HEK293 (cell line): ENCODE data around the gene DUT.

Source experiments
- CTCF ChIA-PET: fragments of 350-600 bp; formaldehyde crosslinking; extraction: SDS; loops from one replicate; lab custom pipeline; 2021; ENCODE audit warnings: antibody characterized with exemption; lab: Yijun Ruan, JAX
- POLR2A ChIA-PET: fragments of 300-600 bp; formaldehyde crosslinking; extraction: SDS; loops from one replicate; lab custom pipeline; 2020; ENCODE audit warnings: antibody characterized with exemption, inconsistent platforms; lab: Yijun Ruan, JAX
- H3K27ac ChIP-seq: fragments of 200-500 bp; sonication (Bioruptor generic); 2 replicates; pipeline ENCODE4 v1.5.1; 2014; ENCODE audit warnings: low read depth, low read length, control low read depth, inconsistent platforms; ENCODE audit errors: extremely low read depth
- H3K36me3 ChIP-seq, 2 experiments: fragments of 200-500 bp in 1 of 2; sonication (Bioruptor generic) in 1 of 2; 1 replicate in 1 of 2; 2 replicates in 1 of 2; pipeline ENCODE4 v1.5.1; 2014 to 2017; ENCODE audit warnings: inconsistent platforms in 2 of 2, low read length in 2 of 2; ENCODE audit not compliant: control insufficient read depth in 2 of 2, insufficient read depth in 1 of 2
- H3K4me1 ChIP-seq: fragments of 200-500 bp; sonication (Bioruptor generic); 2 replicates; pipeline ENCODE4 v1.5.1; 2014; ENCODE audit warnings: mild to moderate bottlenecking, low read length, inconsistent platforms; ENCODE audit not compliant: control insufficient read depth, insufficient read depth
- H3K4me3 ChIP-seq: 2 replicates; pipeline ENCODE4 v1.5.1; 2011; ENCODE audit warnings: low read depth, mild to moderate bottlenecking, control low read depth, low read length, moderate library complexity
- H3K9me3 ChIP-seq: fragments of 200-500 bp; sonication (Bioruptor generic); 2 replicates; pipeline ENCODE4 v1.5.1; 2014; ENCODE audit warnings: low read depth, low read length, inconsistent platforms; ENCODE audit not compliant: control insufficient read depth, insufficient read depth
- HOXA7 ChIP-seq: sonication (generic); formaldehyde crosslinking; IDR thresholded peaks from 2 replicates; pipeline ENCODE4 v1.8.1; 2022; ENCODE audit warnings: missing genetic modification reagents, borderline replicate concordance
- KLF9 ChIP-seq: fragments of 450-650 bp; formaldehyde crosslinking; IDR thresholded peaks from 2 replicates; pipeline ENCODE4 v1.5.1; 2016; ENCODE audit warnings: missing biosample characterization, missing genetic modification characterization, low read depth
- MYNN ChIP-seq: fragments of 450-650 bp; formaldehyde crosslinking; IDR thresholded peaks from 2 replicates; pipeline ENCODE4 v1.5.1; 2016; ENCODE audit warnings: missing biosample characterization, missing genetic modification characterization, borderline replicate concordance
- PRDM4 ChIP-seq: fragments of 450-650 bp; formaldehyde crosslinking; IDR thresholded peaks from 2 replicates; pipeline ENCODE4 v1.5.1; 2017; ENCODE audit warnings: missing biosample characterization, missing genetic modification characterization
- SCRT2 ChIP-seq: fragments of 450-650 bp; formaldehyde crosslinking; IDR thresholded peaks from 2 replicates; pipeline ENCODE4 v1.5.1; 2016; ENCODE audit warnings: missing biosample characterization, missing genetic modification characterization
- TCF7L2 ChIP-seq: IDR thresholded peaks from 2 replicates; pipeline ENCODE4 v1.6.1; 2011; ENCODE audit warnings: low read depth, mild to moderate bottlenecking, inconsistent platforms, low read length, moderate library complexity, borderline replicate concordance
- ZNF140 ChIP-seq: fragments of 450-650 bp; formaldehyde crosslinking; IDR thresholded peaks from 2 replicates; pipeline ENCODE4 v1.5.1; 2016; ENCODE audit warnings: missing biosample characterization, missing genetic modification characterization
- ZNF169 ChIP-seq: fragments of 450-650 bp; formaldehyde crosslinking; IDR thresholded peaks from 2 replicates; pipeline ENCODE4 v1.5.1; 2016; ENCODE audit warnings: missing biosample characterization, missing genetic modification characterization
- ZNF175 ChIP-seq: fragments of 450-650 bp; formaldehyde crosslinking; IDR thresholded peaks from 2 replicates; pipeline ENCODE4 v1.5.1; 2016; ENCODE audit warnings: missing biosample characterization, missing genetic modification characterization
- ZNF266 ChIP-seq: fragments of 450-650 bp; formaldehyde crosslinking; IDR thresholded peaks from 2 replicates; pipeline ENCODE4 v1.5.1; 2016; ENCODE audit warnings: missing biosample characterization, missing genetic modification characterization, low read depth
- ZNF324 ChIP-seq: fragments of 450-650 bp; formaldehyde crosslinking; IDR thresholded peaks from 2 replicates; pipeline ENCODE4 v1.5.1; 2016; ENCODE audit warnings: missing biosample characterization, missing genetic modification characterization
- ZNF350 ChIP-seq: fragments of 450-650 bp; formaldehyde crosslinking; IDR thresholded peaks from 2 replicates; pipeline ENCODE4 v1.5.0; 2017; ENCODE audit warnings: missing biosample characterization, mild to moderate bottlenecking, missing genetic modification characterization
- ZNF701 ChIP-seq: fragments of 450-650 bp; formaldehyde crosslinking; IDR thresholded peaks from 2 replicates; pipeline ENCODE4 v1.5.1; 2016; ENCODE audit warnings: missing biosample characterization, missing genetic modification characterization
- ZNF76 ChIP-seq: fragments of 450-650 bp; formaldehyde crosslinking; IDR thresholded peaks from 2 replicates; pipeline ENCODE4; 2016; ENCODE audit warnings: low read depth, missing biosample characterization, missing genetic modification characterization, borderline replicate concordance
- ZNF768 ChIP-seq: fragments of 450-650 bp; formaldehyde crosslinking; IDR thresholded peaks from 2 replicates; pipeline ENCODE4 v1.5.1; 2018; ENCODE audit warnings: missing biosample characterization, mild to moderate bottlenecking, missing genetic modification characterization
- TF ChIP-seq, protein P1 (sequence below): fragments of 450-650 bp; formaldehyde crosslinking; IDR thresholded peaks from 2 replicates; pipeline ENCODE4 v1.5.1; 2017; ENCODE audit warnings: missing biosample characterization, missing genetic modification characterization
- TF ChIP-seq, protein P2 (sequence below): fragments of 450-650 bp; IDR thresholded peaks from 2 replicates; pipeline ENCODE4 v1.5.1; 2018; ENCODE audit warnings: missing biosample characterization, missing genetic modification characterization

Gene DUT

GRCh38 chr15:48381861-48382260 lies 50.6 kb downstream of the DUT start:
- CTCF ChIA-PET, result no interaction called here
- Histone ChIP-seq H3K4me3 (no peak overlapping the region), H3K9me3 (no peaks in the 10 kb centered on the region), H3K36me3 (no peaks in the 10 kb centered on the region)
- TF ChIP-seq, protein P1, sequence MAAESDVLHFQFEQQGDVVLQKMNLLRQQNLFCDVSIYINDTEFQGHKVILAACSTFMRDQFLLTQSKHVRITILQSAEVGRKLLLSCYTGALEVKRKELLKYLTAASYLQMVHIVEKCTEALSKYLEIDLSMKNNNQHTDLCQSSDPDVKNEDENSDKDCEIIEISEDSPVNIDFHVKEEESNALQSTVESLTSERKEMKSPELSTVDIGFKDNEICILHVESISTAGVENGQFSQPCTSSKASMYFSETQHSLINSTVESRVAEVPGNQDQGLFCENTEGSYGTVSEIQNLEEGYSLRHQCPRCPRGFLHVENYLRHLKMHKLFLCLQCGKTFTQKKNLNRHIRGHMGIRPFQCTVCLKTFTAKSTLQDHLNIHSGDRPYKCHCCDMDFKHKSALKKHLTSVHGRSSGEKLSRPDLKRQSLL, result no peak
- no peak for TF ChIP-seq ZNF701 (tag by site-specific recombination)
- TF ChIP-seq KLF9, result no peak
- no peak for TF ChIP-seq ZNF350
- TF ChIP-seq ZNF768 (tag by site-specific recombination), result no peak
- no peak for TF ChIP-seq SCRT2 (tag by site-specific recombination)
- no peak for TF ChIP-seq ZNF324
- no peak for TF ChIP-seq ZNF76 (tag by site-specific recombination)
- TF ChIP-seq, all 188 proteins: peak for 0
- Histone ChIP-seq H3K27ac (no peak overlapping the region), H3K4me1 (no peaks in the 10 kb centered on the region)
- POLR2A ChIA-PET, result no interaction called here

DNA sequence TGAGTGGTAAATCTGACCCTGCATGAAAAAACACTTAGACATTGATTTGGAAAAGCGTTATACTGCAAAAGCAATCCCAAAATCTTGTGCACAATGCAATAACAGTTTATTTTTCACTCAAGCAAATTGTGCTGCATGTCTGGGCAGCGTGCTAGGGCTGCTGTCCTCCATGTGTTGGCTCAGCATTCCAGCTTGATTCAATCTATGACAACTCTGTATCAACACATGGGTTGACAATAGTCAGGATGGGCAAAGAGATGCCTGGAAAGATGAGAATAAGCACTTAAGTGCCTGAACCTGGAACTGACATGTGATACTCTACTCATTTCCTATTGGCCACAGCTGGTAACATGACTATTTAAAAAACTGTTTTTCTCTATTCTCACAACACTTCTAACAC lies 51.8 kb downstream of the DUT start:
- H3K27ac ChIP-seq, result no peak overlapping the region
- POLR2A ChIA-PET, result no interaction called here
- H3K36me3 ChIP-seq, result no peaks in the 10 kb centered on the region
- no peak overlapping the region for H3K4me3 ChIP-seq
- TF ChIP-seq, protein P2, sequence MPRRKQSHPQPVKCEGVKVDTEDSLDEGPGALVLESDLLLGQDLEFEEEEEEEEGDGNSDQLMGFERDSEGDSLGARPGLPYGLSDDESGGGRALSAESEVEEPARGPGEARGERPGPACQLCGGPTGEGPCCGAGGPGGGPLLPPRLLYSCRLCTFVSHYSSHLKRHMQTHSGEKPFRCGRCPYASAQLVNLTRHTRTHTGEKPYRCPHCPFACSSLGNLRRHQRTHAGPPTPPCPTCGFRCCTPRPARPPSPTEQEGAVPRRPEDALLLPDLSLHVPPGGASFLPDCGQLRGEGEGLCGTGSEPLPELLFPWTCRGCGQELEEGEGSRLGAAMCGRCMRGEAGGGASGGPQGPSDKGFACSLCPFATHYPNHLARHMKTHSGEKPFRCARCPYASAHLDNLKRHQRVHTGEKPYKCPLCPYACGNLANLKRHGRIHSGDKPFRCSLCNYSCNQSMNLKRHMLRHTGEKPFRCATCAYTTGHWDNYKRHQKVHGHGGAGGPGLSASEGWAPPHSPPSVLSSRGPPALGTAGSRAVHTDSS (tag by site-specific recombination), result no peak
- H3K9me3 ChIP-seq, result no peaks in the 10 kb centered on the region
- H3K4me1 ChIP-seq, result no peaks in the 10 kb centered on the region
- CTCF ChIA-PET, result interaction anchor here (0.5 kb wide), 1 partner anchor 17 kb away, joined by 3 read pairs; no protein-coding TSS in a partner anchor

- H3K36me3 ChIP-seq, result no peaks in the 10 kb centered on the region
- CTCF ChIA-PET, result no interaction called here
Measured at GRCh38 chr15:48384616-48385015, 53.4 kb downstream of the DUT start.

More at GRCh38 chr15:48384616-48385015, 53.4 kb downstream of the DUT start:
- no peaks in the 10 kb centered on the region for H3K9me3 ChIP-seq
- H3K4me1 ChIP-seq, result 0 out of 2 replicates have a peak, but pooled peaks cover 3% of the 10 kb centered on the region
- H3K27ac ChIP-seq, result no peak overlapping the region
- POLR2A ChIA-PET, result no interaction called here
- no peak for TF ChIP-seq SCRT2 (tag by site-specific recombination)
- TF ChIP-seq ZNF175 (tag by site-specific recombination), result no peak
- TF ChIP-seq ZNF169 (tag by site-specific recombination), result no peak
- no peak for TF ChIP-seq MYNN
- TF ChIP-seq PRDM4 (tag by site-specific recombination), result no peak
- no peak for TF ChIP-seq ZNF266 (tag by site-specific recombination)
- no peak for TF ChIP-seq TCF7L2
- TF ChIP-seq ZNF140 (tag by site-specific recombination), result no peak
- TF ChIP-seq HOXA7 (CRISPR knock-in tag), result no peak
- no peak overlapping the region for H3K4me3 ChIP-seq
